GM18502 (cell line): Measurements from ENCODE around the gene RPL35.

Source experiments
- ATAC-seq: cut with Tn5 transposase; IDR thresholded peaks from one replicate; pipeline ENCODE4 v1.9.1; 2021; ENCODE audit warnings: mild to moderate bottlenecking; ENCODE audit not compliant: unreplicated experiment, poor library complexity

Gene RPL35

DNA sequence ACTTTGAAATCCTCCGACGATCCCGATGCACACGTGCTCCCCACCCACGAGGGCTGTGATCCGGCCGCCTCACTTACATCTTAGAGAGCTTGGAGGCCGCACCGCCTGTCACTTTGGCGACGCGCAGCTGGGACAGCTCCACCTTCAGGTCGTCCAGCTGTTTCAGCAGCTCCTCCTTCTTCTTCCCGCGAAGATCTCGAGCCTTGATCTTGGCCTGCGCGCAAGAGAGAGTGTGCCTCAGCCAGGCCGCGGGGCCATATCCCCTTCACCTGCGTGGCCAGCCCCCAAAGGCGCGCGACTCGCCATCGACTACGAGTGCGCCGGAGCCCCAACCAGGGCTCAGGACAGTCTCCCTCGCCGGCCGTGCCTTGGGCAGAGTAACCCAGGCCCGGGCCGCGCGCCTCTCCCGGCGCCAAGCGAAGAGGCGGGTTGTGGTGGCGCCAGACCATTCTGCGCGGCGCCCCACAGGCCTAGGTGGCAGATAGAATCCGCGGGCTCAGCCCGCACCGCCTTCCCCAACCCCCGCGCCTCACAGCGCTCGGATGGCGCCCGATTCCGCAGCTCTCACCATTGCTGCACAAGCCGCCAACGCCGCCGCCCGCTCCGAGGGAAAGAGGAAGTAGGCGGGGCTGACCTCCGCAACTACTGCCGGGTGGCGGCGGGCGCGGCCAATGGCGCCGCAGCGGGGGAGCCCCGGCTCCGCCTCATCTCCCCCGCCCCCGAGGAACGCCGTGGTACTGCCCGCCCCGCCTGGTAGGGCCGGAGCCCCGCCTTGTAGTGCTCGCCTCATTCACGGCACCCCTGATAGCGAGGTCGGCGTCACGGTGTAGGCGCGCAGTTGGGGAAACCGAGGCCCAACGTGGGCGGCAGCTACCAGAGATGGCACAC is at the start of gene RPL35, which contains the start of gene ARPC5L:
Gene RPL35, minus strand, starts transcription at position 616 of the 888 bp plus-strand sequence. Its CDS starts 45 bp downstream, at position 571.
Gene ARPC5L, plus strand, starts transcription at position 789 of the 888 bp plus-strand sequence. CDS start 7,161 bp downstream, outside the sequence.
- peak; percentile 91 for ATAC-seq

DNA sequence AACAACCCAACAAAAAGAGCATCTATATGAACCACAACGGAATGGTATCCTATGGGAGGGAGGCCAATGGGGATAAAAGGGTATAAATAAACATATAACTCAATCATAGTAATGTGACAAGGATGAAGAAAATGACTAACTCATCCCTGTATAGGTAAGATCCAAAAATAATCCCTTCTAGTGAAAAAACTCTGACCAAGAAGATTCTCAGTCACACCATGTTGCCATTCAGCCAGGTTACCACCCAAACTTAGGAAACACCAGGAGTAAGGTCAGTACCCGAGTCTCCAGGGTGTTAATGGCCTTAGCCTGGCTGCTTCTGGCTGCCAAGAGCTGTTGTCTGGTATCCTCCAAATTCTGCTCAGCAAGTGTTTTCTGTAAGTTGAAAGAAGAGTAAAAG is 46.3 kb upstream of the RPL35 start:
- no peak for ATAC-seq

DNA sequence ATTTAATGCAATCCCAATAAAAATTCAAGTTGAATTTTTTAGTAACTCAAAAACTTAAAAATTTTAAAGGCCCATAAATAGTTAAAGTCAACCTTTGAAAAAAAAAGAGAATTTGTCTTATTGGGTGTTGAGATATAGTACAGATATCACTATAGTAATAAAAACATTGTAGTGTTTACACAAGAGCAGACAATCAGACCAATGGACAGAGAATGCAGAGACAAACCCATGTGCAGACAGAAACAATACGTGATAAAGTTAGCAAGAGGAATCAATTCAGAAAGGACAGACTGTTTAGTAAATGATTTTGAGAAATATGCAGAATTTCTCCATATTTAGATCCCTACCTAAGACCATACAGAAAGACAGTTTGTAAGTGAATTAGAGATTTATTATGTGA is 45.2 kb upstream of the RPL35 start:
- no peak for ATAC-seq

DNA sequence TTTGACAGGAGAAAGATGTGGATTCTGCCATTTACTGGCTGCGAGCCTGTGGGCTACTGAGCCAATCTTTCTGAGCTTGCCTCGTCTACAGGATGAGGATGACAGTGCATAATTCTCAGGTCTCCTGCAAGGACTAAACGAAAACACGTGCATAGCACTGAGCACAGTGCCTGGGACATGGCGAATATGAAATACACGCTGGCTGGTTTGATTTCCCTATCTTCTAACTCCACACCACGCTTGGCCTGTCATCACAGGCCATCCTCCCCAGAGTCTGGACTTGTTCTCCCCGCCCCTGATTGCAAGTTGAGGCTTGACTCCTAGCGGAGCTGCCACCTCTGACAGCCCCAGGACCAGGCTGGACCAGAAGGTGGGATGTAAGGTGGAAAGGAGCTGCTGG is 38.1 kb upstream of the RPL35 start:
- no peak for ATAC-seq

DNA sequence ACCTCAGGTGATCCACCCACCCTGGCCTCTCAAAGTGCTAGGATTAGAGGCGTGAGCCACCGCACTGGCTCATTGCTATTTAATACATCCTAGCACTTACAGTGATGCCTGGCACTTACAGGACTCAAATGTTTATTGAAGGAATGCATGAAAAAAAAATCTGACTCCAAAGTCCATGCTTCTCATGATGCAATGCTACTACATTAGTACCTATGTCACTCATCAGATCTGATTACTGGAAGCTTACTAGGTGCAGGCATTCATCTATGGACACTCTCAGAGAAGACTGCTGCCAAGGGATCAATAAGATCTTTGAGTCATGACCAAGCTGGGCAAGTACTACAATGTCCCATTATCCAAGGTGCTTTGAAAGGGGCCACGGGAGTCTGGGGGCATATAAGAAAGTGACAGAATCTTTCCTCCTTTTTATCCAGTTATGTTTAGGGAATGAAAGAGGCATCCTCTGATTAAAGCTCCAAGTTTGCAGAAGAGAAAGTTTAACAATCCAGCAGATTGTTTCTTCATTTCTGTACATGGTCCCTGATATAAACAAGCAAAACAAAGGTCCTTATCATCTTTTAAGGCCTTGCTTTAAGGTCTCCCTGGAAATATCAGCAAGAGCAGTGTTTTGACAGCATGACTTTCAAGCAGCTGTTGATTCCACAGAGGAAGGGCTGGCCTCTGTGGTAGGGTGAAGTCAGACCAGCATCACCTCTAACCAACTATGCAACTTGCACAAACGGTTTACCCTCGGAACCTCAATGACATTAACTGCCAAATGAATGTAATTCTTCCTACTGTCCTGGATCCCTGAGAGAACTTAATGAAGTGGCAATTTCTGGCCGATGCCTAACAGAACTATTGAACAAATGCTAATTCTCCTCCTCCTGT is 36.1 kb upstream of the RPL35 start:
- ATAC-seq, result no peak

DNA sequence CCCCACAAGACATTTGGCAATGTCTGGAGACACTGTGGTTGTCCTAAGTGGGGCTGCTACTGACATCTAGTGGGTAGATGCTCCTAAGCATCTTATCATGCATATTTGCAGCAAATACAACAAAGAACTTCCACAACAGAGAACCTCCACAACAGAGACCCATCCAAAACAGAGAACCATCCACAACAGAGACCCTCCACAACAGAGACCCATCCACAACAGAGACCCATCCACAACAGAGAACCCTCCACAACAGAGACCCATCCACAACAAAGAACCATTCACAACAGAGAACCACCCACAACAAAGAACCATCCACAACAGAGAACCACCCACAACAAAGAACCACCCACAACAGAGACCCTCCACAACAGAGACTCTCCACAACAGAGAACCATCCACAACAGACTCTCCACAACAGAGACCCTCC is 33.0 kb upstream of the RPL35 start:
- ATAC-seq, result no peak

DNA sequence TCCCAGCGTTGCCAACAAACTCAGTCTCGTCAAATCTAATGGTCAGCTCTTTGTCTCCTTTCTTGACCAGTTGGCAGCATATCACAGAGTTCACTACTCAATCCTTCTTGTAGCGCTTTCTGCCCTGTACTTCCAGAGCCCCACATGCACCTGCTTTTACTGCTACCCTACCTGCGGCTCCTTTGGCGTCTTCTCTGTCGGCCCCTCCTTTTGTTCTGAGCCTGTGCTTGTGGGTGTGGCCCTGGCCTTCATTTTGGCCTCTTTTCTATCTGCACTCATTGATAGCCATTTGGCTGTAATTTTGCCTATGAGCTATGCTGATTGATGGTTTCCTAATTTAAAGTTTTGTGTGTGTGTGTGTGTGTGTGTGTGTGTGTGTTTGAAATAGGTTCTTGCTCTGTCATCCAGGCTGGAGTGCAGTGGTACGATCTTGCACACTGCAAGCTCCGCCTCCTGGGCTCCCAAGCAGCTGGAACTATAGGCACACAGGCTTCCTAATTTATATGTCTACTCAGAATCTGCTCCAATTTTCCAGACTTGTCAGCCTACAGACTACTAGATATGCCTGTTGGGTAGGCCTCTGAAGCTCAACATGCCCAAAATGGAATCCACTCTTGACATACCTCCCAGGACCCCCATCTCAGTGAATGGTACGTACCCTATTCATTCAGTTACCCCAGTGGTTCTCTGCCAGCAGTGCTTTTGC is 32.4 kb upstream of the RPL35 start:
- no peak for ATAC-seq

DNA sequence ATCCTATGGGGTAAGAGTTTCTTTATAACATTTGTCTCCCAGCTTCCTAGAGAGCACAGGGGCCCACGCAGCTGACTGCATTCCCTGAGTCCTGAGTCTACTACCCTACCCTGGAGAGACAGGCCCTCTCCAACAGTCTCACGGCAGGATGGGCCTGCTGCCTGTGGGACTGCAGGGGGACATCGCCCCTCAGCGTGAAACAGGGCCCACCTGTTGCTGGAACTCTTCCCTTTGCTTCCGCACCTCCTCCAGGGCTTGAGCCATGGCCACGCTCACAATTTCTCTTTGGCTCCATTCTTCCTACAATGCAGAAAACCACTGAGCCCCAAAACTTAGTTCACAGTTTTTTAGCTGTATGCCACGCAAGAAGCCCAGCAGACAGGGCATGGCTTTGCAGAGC is 28.4 kb upstream of the RPL35 start:
- ATAC-seq, result no peak

DNA sequence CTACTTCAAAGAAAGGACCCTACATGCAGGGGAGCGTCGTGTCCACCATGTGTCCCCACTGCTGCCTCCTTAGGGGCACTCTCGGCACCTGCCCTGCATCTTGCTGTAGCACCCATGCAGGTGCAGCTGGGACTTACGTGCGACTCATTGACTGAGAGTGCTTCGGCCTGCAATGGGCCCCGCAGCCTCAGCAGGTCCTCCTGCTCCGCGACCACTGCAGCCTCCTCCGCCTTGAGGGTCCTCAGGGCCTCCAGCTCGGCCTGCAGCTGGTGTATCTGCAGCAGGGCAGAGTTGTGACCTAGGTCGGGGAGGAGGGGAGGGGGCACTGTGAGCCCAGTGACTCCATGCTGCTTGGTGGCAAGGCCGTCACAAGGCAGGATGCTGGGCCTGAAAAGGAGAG is 27.2 kb upstream of the RPL35 start:
- ATAC-seq, result no peak

DNA sequence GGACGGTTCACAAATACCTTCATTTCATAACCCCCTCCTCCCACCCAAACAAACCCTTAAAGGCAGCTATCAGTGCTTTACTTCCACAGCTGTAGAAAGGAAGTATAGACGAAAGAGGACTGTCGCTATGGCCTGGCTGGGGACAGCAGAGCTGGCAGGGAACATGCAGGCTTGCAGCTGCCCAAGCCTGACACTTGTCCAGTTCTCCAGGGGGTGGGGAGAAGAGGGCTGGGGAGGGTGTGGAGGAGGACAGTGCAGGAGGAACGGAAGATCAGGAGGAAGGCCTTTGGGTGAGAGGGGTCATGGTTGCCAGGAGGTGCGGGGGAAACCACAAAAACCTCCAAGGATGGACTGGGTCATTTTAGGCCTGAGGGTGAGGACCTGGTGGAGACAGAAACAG is 26.1 kb upstream of the RPL35 start:
- no peak for ATAC-seq

DNA sequence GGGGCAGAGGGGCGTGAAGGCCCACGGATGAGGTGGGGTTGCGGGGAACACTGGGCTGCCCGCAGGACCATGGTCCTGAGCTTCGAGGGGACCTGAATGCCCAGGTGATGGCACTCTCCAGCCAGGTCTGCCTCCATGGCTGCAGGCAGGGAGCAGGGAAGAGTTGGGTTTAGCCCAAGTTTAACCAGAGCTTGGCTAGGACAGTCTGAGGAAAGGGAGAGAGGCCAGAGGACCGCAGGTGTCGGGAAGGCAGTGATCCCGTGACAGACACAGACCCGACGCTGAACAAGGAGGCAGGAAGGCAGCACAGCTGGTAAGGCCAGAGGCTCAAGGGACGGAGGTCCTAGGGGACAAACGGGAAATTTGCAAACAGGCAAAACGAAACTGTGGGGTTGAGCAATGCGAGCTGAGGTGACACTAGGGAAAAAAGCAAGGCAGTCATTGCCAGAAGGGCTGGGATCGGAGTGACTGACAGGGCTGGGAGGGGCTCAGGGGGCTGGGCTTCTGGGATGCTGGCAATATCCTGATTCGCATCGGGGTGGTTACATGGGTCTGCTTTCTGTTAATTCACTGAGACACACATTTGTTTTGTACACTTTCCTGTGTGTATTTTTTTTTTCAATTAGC is 25.2 kb upstream of the RPL35 start:
- ATAC-seq, result no peak

DNA sequence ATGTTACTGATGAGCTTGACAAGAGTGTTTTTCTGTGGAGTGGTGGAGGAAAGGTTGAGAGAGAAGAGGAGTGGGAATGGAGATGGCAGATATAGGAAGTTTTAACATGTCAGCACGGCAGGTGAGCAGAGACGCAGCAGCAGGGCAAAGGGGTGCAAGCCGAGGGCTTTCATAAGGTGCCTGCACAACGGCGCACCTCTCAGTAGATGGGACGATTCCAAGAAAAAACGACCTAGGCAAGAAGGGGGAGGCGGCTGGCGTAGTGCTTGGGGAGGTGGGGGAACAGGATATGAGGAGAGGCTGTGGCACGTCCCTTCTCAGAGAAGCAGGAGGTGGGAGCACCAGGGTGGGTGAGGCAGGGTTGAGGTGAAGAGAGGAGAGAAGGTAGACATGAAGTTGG is 24.7 kb upstream of the RPL35 start:
- ATAC-seq, result no peak

DNA sequence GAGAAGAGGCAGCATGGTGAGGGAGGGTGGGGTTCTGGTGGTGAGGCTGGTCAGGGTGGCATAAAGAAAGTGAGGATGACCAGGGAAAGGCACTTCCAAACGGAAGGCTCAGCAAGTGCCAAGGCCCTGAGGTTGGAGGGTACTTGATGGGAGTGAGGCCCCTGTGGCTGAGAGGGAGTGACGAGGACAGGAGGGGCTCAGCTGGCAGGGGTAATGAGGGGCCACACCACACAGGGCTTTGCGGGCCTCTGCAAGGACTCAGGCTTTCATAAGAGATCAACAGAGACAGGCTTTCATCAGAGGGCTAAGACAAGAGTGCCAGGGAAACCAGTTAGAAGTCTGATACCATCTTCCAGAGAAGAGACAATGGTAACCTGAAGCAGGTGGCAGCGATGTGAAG is 23.8 kb upstream of the RPL35 start:
- ATAC-seq, result no peak

DNA sequence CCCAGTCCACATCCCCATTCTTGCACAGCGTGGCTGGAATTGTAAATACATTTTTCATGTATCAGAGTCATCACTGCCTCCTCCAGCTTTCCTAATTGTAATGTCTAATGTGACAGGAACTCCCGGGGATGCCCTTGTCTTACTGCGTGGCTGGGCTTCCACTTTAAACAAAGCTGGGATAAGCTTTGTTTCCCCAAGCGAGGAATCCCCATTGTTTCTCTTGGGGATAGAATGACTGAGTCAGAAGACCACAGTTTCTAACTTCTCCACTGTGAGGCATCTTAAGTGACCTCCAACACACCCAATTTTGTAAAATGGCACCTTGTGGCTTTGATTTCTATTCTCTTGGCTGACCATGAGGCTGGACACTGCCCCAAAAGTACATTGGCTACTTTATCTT is 22.6 kb upstream of the RPL35 start:
- ATAC-seq, result no peak

DNA sequence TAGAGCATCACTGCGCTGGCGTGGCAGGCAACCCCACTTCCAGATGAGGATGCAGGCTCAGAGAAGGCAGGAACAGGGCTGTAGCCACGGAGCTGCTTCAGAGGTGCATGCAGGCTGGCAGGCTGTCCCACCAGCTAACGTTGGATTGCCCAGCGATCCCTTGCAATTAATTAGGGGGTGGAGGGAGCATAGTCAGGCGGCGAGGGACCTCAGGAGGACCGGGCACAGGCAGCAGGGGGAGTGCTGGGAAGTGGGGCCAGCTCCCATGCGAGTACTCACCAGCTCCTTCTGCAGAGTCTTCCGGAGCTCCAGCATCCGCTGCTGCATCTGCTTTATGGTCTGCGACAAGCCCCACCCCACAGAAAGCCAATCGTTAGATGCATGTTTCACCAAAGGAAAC is 20.5 kb upstream of the RPL35 start:
- ATAC-seq, result no peak

DNA sequence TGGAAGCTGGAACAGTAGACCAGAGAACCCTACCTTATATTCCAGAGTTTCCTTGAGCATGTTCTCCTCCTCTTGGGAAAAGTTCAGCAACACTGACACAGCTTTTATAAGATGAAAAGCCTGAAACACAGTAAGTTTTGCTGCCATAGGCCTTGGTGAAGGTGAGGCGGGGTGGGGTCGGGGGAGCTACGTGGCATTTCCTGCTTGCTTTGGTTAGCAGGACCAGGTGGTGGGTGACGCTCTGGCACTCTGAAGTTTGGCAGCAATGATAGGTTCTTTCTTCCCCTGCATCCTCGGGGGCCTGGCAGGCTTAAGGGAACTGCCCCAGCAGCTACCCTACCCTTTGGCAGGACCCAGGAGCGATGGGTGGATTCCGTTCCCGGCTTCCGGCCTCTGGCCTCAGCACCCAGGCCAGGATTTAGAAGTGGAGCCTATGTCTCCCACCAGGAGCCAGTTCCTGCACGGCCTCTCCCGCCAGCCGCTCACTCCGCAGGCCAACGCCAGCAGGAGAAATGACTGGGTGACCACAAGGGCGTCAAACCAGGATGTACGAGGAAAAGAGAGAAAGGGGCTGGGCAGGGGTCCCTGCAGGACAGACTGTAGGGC is 19.5 kb upstream of the RPL35 start:
- no peak for ATAC-seq

DNA sequence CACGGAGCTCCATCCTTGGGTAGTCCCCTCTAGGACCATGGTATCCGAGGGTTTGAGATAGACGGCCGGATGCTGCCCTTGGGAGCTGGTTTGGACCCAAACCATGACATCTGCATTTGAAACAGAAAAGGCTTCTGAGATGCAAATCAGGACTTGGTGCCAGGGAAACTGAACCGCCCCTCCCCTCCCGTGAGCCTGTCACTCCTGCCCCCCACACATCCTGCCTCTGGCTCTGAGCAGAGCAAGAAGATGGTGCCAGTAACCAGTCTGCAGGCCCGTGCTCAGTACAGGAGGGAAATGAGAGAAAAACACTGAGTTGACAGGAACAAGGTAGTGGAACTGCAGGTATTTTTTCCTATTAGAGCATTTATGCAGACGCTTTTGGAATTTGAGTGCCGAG is 18.7 kb upstream of the RPL35 start:
- no peak for ATAC-seq

DNA sequence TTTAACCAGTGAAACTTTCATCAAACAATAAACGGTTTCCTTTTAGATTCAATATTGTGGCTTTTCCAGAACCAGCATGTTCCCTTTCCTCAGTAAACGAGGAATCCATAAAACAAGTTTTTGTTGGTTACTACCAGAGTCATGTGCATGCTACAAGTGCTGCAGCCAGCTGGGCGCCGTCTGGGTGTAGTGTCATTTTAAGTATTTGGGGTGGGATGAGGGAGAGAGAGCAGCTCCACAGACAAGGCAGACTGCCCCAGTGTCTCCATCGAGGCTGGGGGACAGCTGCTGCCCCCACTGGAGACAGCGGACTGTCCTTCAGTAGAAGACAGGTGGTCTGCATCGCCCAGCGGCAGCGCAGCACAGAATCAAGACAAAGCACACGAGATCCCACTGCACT is 17.5 kb upstream of the RPL35 start:
- no peak for ATAC-seq

DNA sequence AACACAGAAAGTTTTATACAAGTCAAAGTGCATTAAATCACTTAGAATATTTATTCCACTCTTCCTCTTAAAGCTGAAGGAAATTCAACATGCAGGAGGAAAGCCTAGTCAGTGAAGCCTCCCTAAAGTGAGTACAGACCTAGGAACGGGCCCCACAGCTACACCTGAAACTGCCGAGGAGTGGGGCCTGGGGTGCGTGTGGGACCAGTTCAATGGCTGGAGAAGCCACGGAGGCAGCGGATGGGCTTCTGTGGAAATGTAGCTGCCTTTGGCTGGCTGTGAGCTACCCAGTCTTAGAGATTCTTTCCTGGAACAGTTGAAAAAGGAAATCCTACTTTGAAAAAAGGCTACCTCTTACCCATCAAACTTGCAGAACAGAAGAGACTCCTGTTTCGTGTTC is 16.8 kb upstream of the RPL35 start:
- no peak for ATAC-seq

DNA sequence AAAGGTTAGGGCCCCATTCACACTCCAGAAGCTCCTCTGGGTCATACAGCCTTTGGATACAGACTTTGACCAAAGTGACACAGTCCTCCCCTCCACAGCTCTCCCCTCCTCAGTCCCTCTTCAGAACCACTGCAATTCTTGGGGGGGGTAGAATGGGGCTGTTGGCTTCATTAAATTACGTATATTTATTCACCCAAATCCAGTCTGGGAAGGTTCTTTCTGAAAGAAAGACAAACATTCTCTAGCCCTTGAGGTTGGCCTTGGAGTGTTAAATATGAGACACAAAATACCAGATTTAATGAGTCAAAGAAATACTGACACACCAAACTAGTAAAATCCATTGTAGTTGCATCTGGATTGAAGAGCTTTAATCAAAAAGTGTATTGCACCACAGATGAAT is 16.3 kb upstream of the RPL35 start:
- ATAC-seq, result no peak
